IMR-90 (cell line): Measurements from ENCODE around the gene MAMDC4. TPM values are rescaled to one million over a fixed set of nuclear protein-coding genes. Genes with fewer than 3 reads are reported as not detected.
"Not testable (repeated sequence)": the region's sequence is repeated elsewhere in the genome, so short reads cannot be mapped to it uniquely, and the experiment has no call there.

Experiments
- ATAC-seq: fragments of 200-7000 bp; cut with Tn5 transposase; 2 replicates; pipeline ENCODE4 v1.9.1; 2020; ENCODE audit warnings: low read depth, mild to moderate bottlenecking, moderate library complexity
- BruUV-seq: library from RNA; stranded (reverse); fragments of 400-500 nt; replicated peaks from 2 replicates; lab custom pipeline; 2021; lab: Mats Ljungman, UMichigan
- CTCF ChIA-PET: fragments of 300-600 bp; formaldehyde crosslinking; extraction: SDS; loops from one replicate; lab custom pipeline; 2021; ENCODE audit warnings: antibody characterized with exemption; lab: Yijun Ruan, JAX
- POLR2A ChIA-PET: fragments of 300-600 bp; sonication (Branson Sonifier 250); formaldehyde crosslinking; loops from one replicate; lab custom pipeline; 2022; ENCODE audit warnings: antibody characterized with exemption; ENCODE audit not compliant: unreplicated experiment; lab: Charles Lee
- DNase-seq: peaks from one replicate; pipeline ENCODE4 v3.0.0; 2013
- H2AFZ ChIP-seq: replicated peaks from 2 replicates; pipeline ENCODE3; 2013; ENCODE audit warnings: low read length, mild to moderate bottlenecking; ENCODE audit not compliant: poor library complexity
- H2AK5ac ChIP-seq: 2 replicates; pipeline ENCODE4 v1.6.1; 2013; ENCODE audit warnings: low read depth, low read length, inconsistent platforms
- H2AK9ac ChIP-seq: replicated peaks from 2 replicates; pipeline ENCODE3; 2013; ENCODE audit warnings: mild to moderate bottlenecking, low read depth, low read length, moderate library complexity; ENCODE audit not compliant: poor library complexity
- H2BK120ac ChIP-seq: 2 replicates; pipeline ENCODE4 v1.6.1; 2013; ENCODE audit warnings: low read depth, low read length, inconsistent platforms
- H2BK15ac ChIP-seq: 3 replicates; pipeline ENCODE4 v1.6.1; 2013; ENCODE audit warnings: low read depth, low read length, inconsistent platforms
- H2BK20ac ChIP-seq: 2 replicates; pipeline ENCODE4 v1.6.1; 2013; ENCODE audit warnings: low read depth, mild to moderate bottlenecking, inconsistent platforms, low read length, moderate library complexity
- H2BK5ac ChIP-seq: 2 replicates; pipeline ENCODE4 v1.6.1; 2013; ENCODE audit warnings: mild to moderate bottlenecking, low read depth, low read length, inconsistent platforms; ENCODE audit not compliant: poor library complexity, severe bottlenecking
- H3K14ac ChIP-seq: replicated peaks from 2 replicates; pipeline ENCODE4 v1.6.1; 2013; ENCODE audit warnings: low read depth, low read length, inconsistent platforms
- H3K18ac ChIP-seq: 2 replicates; pipeline ENCODE4 v1.6.1; 2013; ENCODE audit warnings: low read depth, low read length, control low read depth
- H3K23ac ChIP-seq: 2 replicates; pipeline ENCODE4 v1.6.1; 2013; ENCODE audit warnings: low read depth, low read length, inconsistent platforms
- H3K27ac ChIP-seq: 2 replicates; pipeline ENCODE4 v1.5.1; 2013; ENCODE audit warnings: mild to moderate bottlenecking, control low read depth, low read length; ENCODE audit not compliant: insufficient read depth
- H3K27me3 ChIP-seq: 2 replicates; pipeline ENCODE4 v1.6.1; 2013; ENCODE audit warnings: low read length; ENCODE audit not compliant: control insufficient read depth, insufficient read depth
- H3K36me3 ChIP-seq: 2 replicates; pipeline ENCODE4 v1.6.1; 2013; ENCODE audit warnings: low read length, mixed read lengths; ENCODE audit not compliant: control insufficient read depth, insufficient read depth
- H3K4ac ChIP-seq: 2 replicates; pipeline ENCODE4 v1.6.1; 2013; ENCODE audit warnings: low read depth, low read length, inconsistent platforms
- H3K4me1 ChIP-seq: 2 replicates; pipeline ENCODE4 v1.6.1; 2013; ENCODE audit warnings: low read length, mixed read lengths; ENCODE audit not compliant: control insufficient read depth, insufficient read depth
- H3K4me2 ChIP-seq: 2 replicates; pipeline ENCODE4 v1.6.1; 2013; ENCODE audit warnings: low read depth, mild to moderate bottlenecking, control low read depth, low read length, moderate library complexity
- H3K4me3 ChIP-seq: 2 replicates; pipeline ENCODE4 v1.5.1; 2013; ENCODE audit warnings: low read depth, mild to moderate bottlenecking, control low read depth, low read length, moderate library complexity; ENCODE audit not compliant: insufficient read depth
- H3K56ac ChIP-seq: 2 replicates; pipeline ENCODE4 v1.6.1; 2013; ENCODE audit warnings: low read length, inconsistent platforms; ENCODE audit not compliant: insufficient read depth; ENCODE audit errors: extremely low read depth
- H3K79me1 ChIP-seq, 2 experiments: 2 replicates each; pipeline ENCODE4 v1.6.1; 2013; ENCODE audit warnings: low read length in 2 of 2, inconsistent platforms in 1 of 2, low read depth in 1 of 2
- H3K9ac ChIP-seq: 2 replicates; pipeline ENCODE4 v1.6.1; 2013; ENCODE audit warnings: low read depth, low read length, control low read depth
- H3K9me1 ChIP-seq: 2 replicates; pipeline ENCODE4 v1.6.1; 2013; ENCODE audit warnings: low read length, inconsistent platforms; ENCODE audit not compliant: insufficient read depth
- H3K9me3 ChIP-seq: 2 replicates; pipeline ENCODE4 v1.6.1; 2013; ENCODE audit warnings: low read length; ENCODE audit not compliant: control insufficient read depth, insufficient read depth
- H4K20me1 ChIP-seq: 2 replicates; pipeline ENCODE4 v1.6.1; 2013; ENCODE audit warnings: low read length, inconsistent platforms; ENCODE audit not compliant: insufficient read depth
- H4K5ac ChIP-seq: 2 replicates; pipeline ENCODE4 v1.6.1; 2013; ENCODE audit warnings: mild to moderate bottlenecking, low read depth, low read length, control low read depth
- H4K8ac ChIP-seq, 2 experiments: 2 replicates each; pipeline ENCODE4 v1.6.1; 2013; ENCODE audit warnings: low read depth in 2 of 2, low read length in 2 of 2, control low read depth in 1 of 2, inconsistent platforms in 1 of 2
- H4K91ac ChIP-seq: 2 replicates; pipeline ENCODE4 v1.6.1; 2013; ENCODE audit warnings: low read depth, low read length, inconsistent platforms; ENCODE audit not compliant: insufficient read depth
- WGBS, 2 experiments: methylation state at CpG; one replicate each; pipeline versions ENCODE4 v1.1.5 to v1.1.7; 2013; ENCODE audit warnings: missing lambda C conversion rate in 2 of 2; ENCODE audit not compliant: insufficient read length in 1 of 2; ENCODE audit errors: extremely low coverage in 2 of 2; 5-methylcytosine and 5-hydroxymethylcytosine counted together
- dilution Hi-C: fragments of 300-500 bp; cut with HindIII; formaldehyde crosslinking; loops from one replicate; pipeline ENCODE4 v1.14.3; 2018; ENCODE audit warnings: low sequenced_read_pairs; ENCODE audit not compliant: unreplicated experiment
- in situ Hi-C: fragments of 300-500 bp; cut with MboI; formaldehyde crosslinking; loops from 3 replicates; pipeline ENCODE4 v1.14.3; 2019; ENCODE audit warnings: low sequenced_read_pairs, inconsistent platforms, mixed read lengths
- intact Hi-C: fragments of 100-400 bp; cut with micrococcal nuclease; formaldehyde crosslinking; loops from 2 replicates; pipeline ENCODE4 v1.10.0; 2022
- polyA plus RNA-seq, 3 experiments: library from polyadenylated mRNA; depleted of rRNA; stranded (reverse); fragments of >200 nt; gene quantifications; 2 replicates each; pipeline ENCODE4 v1.2.3, GENCODE V29; 2012; ENCODE audit warnings: low replicate concordance in 1 of 3
- total RNA-seq: library from RNA; depleted of rRNA; stranded (reverse); fragments of >200 nt; gene quantifications from 2 replicates; pipeline ENCODE4 v1.2.3, GENCODE V29; 2012

The MAMDC4 gene
- total and polyA plus RNA-seq, 2 of the 4 experiments (the other 2 are of a cell fraction) = 0.18 to 3.5 TPM

DNA sequence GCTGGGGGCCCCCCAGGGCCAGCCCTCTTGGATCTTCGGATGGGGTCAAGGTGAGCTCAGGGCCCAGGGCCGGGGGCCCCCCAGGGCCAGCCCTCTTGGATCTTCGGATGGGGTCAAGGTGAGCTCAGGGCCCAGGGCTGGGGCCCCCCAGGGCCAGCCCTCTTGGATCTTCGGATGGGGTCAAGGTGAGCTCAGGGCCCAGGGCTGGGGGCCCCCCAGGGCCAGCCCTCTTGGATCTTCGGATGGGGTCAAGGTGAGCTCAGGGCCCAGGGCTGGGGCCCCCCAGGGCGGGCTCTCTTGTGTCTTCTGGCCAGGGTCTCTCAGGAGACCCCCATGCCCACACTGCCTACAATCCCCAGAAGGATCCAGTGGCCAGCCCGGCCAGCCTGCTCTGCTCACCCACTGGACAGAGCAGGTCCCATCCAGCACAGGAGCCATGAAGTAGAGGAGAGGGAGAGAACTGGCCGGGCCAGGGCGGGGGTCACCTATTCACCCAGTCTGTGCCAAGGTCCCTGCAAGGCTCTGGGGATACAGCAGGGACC lies 49.1 kb upstream of the MAMDC4 start:
- H3K9ac ChIP-seq, H2AFZ ChIP-seq, in situ Hi-C loops, H2AK9ac ChIP-seq, ATAC-seq, H3K23ac ChIP-seq, H3K4me2 ChIP-seq, H4K8ac ChIP-seq, H4K20me1 ChIP-seq, H3K36me3 ChIP-seq, H3K14ac ChIP-seq, H3K18ac ChIP-seq, H3K56ac ChIP-seq, intact Hi-C loops, H2AK5ac ChIP-seq, BruUV-seq, DNase-seq, H4K91ac ChIP-seq, CTCF ChIA-PET, POLR2A ChIA-PET, H3K27ac ChIP-seq, H3K4me3 ChIP-seq, H2BK15ac ChIP-seq, H2BK5ac ChIP-seq, H3K4ac ChIP-seq, H3K9me1 ChIP-seq, dilution Hi-C loops, H2BK20ac ChIP-seq, H3K9me3 ChIP-seq, H2BK120ac ChIP-seq, H4K5ac ChIP-seq: not testable (repeated sequence)
- Histone ChIP-seq H3K79me1 (peaks cover 6 to 11% of the 10 kb centered on the region in 2 experiments; a peak in 3 of 4 replicates), H3K27me3 (peaks cover 33% of the 10 kb centered on the region), H3K4me1 (peaks cover 13% of the 10 kb centered on the region)
- WGBS, 2 experiments = 83% methylated on average over 2 of the region's 9 CpGs; no CpG with 5 or more reads in 1 of the 2 experiments
